ENCODE measurements around the gene RFX7. TPM values are rescaled to one million over a fixed set of nuclear protein-coding genes. Genes with fewer than 3 reads are reported as not detected.

The RFX7 gene
- total and polyA plus RNA-seq, 9 donors = 3.0 to 19.5 (median 14.8) TPM

DNA sequence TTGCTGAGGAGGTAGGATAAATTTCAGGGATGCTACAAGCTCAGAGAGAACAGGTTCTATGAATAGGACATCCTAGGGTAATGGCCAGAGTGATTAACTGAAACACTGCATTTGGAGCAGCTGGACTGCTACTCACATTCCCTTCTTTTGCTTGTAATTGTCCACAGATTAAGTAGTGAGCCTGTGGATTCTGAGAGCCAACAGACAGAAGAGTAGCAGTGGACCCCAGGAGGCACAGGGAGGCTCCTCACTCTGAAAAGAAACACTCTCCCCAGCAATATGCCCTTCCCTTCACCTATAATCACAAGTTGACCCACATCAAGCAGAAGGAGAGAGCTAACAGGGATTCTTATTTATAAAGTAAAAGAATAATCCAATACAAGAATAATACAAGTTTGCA lies 10.6 kb upstream of the RFX7 start:
- intact Hi-C loops (cut with DNase I) = no loop called here
- H3K4me1 ChIP-seq (ENCODE audit: insufficient read depth) = no peaks in the 10 kb centered on the region
- H3K36me3 ChIP-seq = no peaks in the 10 kb centered on the region
- no peak overlapping the region for H3K27ac ChIP-seq
- no peak for DNase-seq
- no peaks in the 10 kb centered on the region for H3K9me3 ChIP-seq
- H3K4me3 ChIP-seq = no peak overlapping the region
- TF ChIP-seq, protein P1, sequence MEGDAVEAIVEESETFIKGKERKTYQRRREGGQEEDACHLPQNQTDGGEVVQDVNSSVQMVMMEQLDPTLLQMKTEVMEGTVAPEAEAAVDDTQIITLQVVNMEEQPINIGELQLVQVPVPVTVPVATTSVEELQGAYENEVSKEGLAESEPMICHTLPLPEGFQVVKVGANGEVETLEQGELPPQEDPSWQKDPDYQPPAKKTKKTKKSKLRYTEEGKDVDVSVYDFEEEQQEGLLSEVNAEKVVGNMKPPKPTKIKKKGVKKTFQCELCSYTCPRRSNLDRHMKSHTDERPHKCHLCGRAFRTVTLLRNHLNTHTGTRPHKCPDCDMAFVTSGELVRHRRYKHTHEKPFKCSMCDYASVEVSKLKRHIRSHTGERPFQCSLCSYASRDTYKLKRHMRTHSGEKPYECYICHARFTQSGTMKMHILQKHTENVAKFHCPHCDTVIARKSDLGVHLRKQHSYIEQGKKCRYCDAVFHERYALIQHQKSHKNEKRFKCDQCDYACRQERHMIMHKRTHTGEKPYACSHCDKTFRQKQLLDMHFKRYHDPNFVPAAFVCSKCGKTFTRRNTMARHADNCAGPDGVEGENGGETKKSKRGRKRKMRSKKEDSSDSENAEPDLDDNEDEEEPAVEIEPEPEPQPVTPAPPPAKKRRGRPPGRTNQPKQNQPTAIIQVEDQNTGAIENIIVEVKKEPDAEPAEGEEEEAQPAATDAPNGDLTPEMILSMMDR (IDR thresholded peaks at IDR 0.05) = no peak
- TF ChIP-seq POLR2A (IDR thresholded peaks at IDR 0.05) (no peak), EP300 (IDR thresholded peaks at IDR 0.05) (no peak)
- peaks cover 2% of the 10 kb centered on the region for H3K27me3 ChIP-seq

DNA sequence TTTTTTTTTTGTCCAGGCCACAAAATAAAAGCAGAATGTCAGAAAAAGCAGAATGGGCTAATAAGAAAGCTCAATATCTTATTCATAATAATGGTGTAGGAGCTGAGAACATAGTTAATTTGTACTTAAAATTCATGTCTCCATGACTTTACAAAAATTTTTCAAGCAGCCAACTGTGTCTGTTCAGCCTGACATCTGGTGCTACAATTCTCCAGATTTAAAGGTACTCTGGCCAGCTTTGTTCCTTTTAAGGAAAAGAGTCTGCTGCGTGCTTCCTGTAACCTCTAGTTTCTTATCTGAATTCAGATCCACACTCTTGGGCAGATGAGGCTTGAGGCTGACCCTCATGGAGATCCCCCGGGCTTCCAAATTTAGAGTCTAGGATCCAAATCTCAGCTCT lies 8.7 kb upstream of the RFX7 start:
- no peak overlapping the region for H3K4me3 ChIP-seq
- WGBS, 3 donors = 8 to 16% (median 13%) methylated on average over 2 of the region's 2 CpGs
- TF ChIP-seq POLR2A (IDR thresholded peaks at IDR 0.05) = no peak
- TF ChIP-seq, protein P1 (IDR thresholded peaks at IDR 0.05) = no peak

DNA sequence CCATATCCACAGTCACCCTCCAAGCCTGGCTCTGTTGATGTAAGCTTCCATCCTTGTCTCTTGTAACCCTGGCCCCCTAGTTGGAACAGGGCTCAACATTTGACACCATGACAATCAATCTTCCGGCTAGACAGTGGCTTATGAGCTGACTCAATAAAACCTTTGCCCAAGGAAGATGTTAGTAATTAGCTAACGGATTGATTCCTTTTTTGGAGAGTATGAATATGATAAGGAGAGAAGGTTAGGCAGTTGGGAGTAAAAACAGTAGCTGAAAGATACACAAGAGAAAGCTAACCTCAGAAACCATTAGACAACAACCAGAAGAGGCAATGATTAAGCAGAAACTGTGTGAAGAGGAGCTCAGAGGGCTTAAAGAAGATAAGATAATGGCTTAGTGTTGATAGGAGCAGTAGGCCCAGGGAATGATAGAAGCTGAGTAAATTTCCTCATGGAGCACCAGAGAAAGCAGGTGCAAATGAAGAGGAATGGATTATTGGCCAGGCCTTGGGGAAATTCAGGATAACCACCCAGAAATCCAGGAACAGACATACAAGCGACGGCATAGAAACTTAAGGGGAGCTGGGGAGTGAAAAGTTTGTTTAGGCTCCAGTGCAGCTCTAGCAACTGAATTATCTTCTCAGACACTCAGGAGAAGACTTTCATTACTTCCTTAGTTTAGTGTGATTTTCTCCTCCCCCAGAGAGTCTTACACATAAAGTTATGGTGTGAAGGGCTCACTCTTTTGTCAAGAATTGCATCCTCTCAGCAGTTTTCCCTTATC lies 7.8 kb upstream of the RFX7 start:
- no peaks in the 10 kb centered on the region for H3K4me1 ChIP-seq (ENCODE audit: insufficient read depth)
- WGBS, 3 donors = 71 to 81% (median 74%) methylated on average over 4 of the region's 4 CpGs

More for the DNA sequence above, 8.7 kb upstream of the RFX7 start:
- DNase-seq = no peak
- intact Hi-C loops (cut with DNase I) = no loop called here
- no peaks in the 10 kb centered on the region for H3K36me3 ChIP-seq
- H3K27ac ChIP-seq = no peak overlapping the region
- H3K4me1 ChIP-seq (ENCODE audit: insufficient read depth) = no peaks in the 10 kb centered on the region
- no peaks in the 10 kb centered on the region for H3K27me3 ChIP-seq
- H3K9me3 ChIP-seq = no peaks in the 10 kb centered on the region

DNA sequence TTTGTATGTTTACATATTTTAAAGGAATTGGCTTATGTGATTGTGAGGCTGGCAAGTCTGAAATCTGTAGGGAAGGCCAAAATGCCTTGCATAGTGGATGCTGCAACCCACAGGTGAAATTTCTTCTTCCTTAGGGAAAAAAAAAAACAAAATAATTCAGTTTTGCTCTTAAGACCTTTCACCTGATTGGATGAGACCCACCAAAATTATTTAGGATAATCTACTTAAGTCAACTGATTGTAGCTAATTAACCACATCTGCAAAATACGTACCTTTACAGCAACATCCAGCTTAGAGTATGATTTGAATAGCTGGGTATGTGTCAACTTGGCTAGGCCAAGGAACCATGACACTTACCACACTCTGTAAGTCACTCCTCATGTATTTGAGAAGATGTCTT lies 6.9 kb upstream of the RFX7 start:
- intact Hi-C loops (cut with DNase I) = no loop called here
- Histone ChIP-seq H3K4me1 (ENCODE audit: insufficient read depth) (peaks cover 2% of the 10 kb centered on the region), H3K9me3 (no peaks in the 10 kb centered on the region), H3K36me3 (no peaks in the 10 kb centered on the region), H3K27ac (no peak overlapping the region), H3K27me3 (no peaks in the 10 kb centered on the region), H3K4me3 (no peak overlapping the region)
- WGBS, 3 donors = 91 to 97% (median 96%) methylated on average over 1 of the region's 1 CpG
- TF ChIP-seq EP300 (IDR thresholded peaks at IDR 0.05) (no peak), POLR2A (IDR thresholded peaks at IDR 0.05) (no peak)
- TF ChIP-seq, protein P1 (IDR thresholded peaks at IDR 0.05) = no peak
- no peak for DNase-seq

More for the DNA sequence above, 7.8 kb upstream of the RFX7 start:
- no peak for DNase-seq
- no peaks in the 10 kb centered on the region for H3K9me3 ChIP-seq
- no peak overlapping the region for H3K4me3 ChIP-seq
- H3K27ac ChIP-seq = no peak overlapping the region
- intact Hi-C loops (cut with DNase I) = no loop called here
- H3K27me3 ChIP-seq = no peaks in the 10 kb centered on the region
- H3K36me3 ChIP-seq = no peaks in the 10 kb centered on the region
- TF ChIP-seq EP300 (IDR thresholded peaks at IDR 0.05) = no peak
- TF ChIP-seq, protein P1 (IDR thresholded peaks at IDR 0.05) = no peak
- no peak for TF ChIP-seq POLR2A (IDR thresholded peaks at IDR 0.05)
